DND-41 (cell line): Measurements from ENCODE around the gene MYNN.

Experiments used
- ATAC-seq: fragments of 200-7000 bp; cut with Tn5 transposase; 3 replicates; pipeline ENCODE4 v1.9.1; 2021; ENCODE audit warnings: low read depth; ENCODE audit not compliant: insufficient read depth
- DNase-seq: peaks from one replicate; pipeline ENCODE4 v3.0.0-alpha.2; 2020
- H2AFZ ChIP-seq: 2 replicates; pipeline ENCODE4 v1.6.0; 2012; ENCODE audit warnings: low read depth, low read length
- H3K27ac ChIP-seq: 2 replicates; pipeline ENCODE4 v1.5.1; 2012; ENCODE audit warnings: low read length, inconsistent platforms
- H3K27me3 ChIP-seq: fragments of 200-600 bp; sonication (generic); 2 replicates; pipeline ENCODE4 v1.6.0; 2012; ENCODE audit warnings: low read length, mild to moderate bottlenecking, inconsistent platforms; ENCODE audit not compliant: insufficient read depth, poor library complexity
- H3K36me3 ChIP-seq: 2 replicates; pipeline ENCODE4 v1.5.1; 2012; ENCODE audit warnings: low read length, inconsistent platforms; ENCODE audit not compliant: insufficient read depth
- H3K4me1 ChIP-seq: 2 replicates; pipeline ENCODE4 v1.5.1; 2012; ENCODE audit warnings: mild to moderate bottlenecking, low read length; ENCODE audit not compliant: insufficient read depth
- H3K4me2 ChIP-seq: 2 replicates; pipeline ENCODE4 v1.6.0; 2012; ENCODE audit warnings: mild to moderate bottlenecking, moderate library complexity, low read length, inconsistent platforms; ENCODE audit not compliant: insufficient read depth
- H3K4me3 ChIP-seq, 2 experiments: fragments of 200-600 bp in 1 of 2; shearing (Covaris generic) in 1 of 2; 2 replicates each; pipeline ENCODE4 v1.5.1; 2012 to 2016; ENCODE audit warnings: inconsistent platforms in 2 of 2, low read length in 2 of 2, mild to moderate bottlenecking in 2 of 2, low read depth in 1 of 2, moderate library complexity in 1 of 2
- H3K79me2 ChIP-seq: 2 replicates; pipeline ENCODE4 v1.6.0; 2012; ENCODE audit warnings: low read length, inconsistent platforms; ENCODE audit not compliant: insufficient read depth
- H3K9ac ChIP-seq: 2 replicates; pipeline ENCODE4 v1.6.0; 2012; ENCODE audit warnings: low read depth, mild to moderate bottlenecking, inconsistent platforms, low read length, moderate library complexity
- H3K9me3 ChIP-seq: 2 replicates; pipeline ENCODE4 v1.5.1; 2012; ENCODE audit warnings: low read length, moderate library complexity, mild to moderate bottlenecking, inconsistent platforms; ENCODE audit not compliant: insufficient read depth, severe bottlenecking
- H4K20me1 ChIP-seq: 2 replicates; pipeline ENCODE4 v1.6.0; 2012; ENCODE audit warnings: low read length; ENCODE audit not compliant: insufficient read depth
- EZH2 ChIP-seq: IDR thresholded peaks from 3 replicates; pipeline ENCODE4 v1.6.1; 2012; ENCODE audit warnings: borderline replicate concordance, low read depth, mild to moderate bottlenecking, moderate library complexity, low read length, inconsistent platforms; ENCODE audit not compliant: severe bottlenecking
- TF ChIP-seq, protein P1 (sequence below): IDR thresholded peaks from 2 replicates; pipeline ENCODE4 v1.5.1; 2012; ENCODE audit warnings: borderline replicate concordance, low read length, moderate library complexity, mild to moderate bottlenecking; ENCODE audit not compliant: poor library complexity, severe bottlenecking; ENCODE audit errors: extremely low read depth

The MYNN gene

DNA sequence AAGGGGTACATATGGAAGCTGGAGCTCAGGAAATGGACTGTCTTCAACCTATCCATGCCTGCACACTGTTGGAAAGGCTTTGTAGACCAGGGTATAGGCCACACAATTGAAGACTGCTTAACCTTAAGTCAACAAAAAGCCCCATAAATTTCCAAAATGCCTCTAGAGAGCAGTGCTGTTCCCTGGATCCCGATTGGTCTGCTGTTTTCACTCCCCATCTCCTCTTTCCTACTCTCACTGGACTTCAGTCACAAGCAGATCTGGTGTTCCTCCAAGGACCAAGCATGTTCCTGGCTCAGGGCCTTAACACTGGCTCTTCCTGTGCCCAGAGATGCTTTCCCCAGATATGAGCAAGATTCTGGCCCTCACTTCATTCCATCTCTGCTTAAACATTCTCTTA is 62.3 kb downstream of the MYNN start:
- Histone ChIP-seq H3K4me3 (no peak overlapping the region), H3K4me1 (no peaks in the 10 kb centered on the region), H2AFZ (no peak overlapping the region), H3K9ac (no peak overlapping the region), H3K27ac (no peak overlapping the region), H3K27me3 (peaks cover 11% of the 10 kb centered on the region), H3K4me2 (no peak overlapping the region), H3K9me3 (no peaks in the 10 kb centered on the region), H3K36me3 (no peaks in the 10 kb centered on the region), H3K79me2 (no peaks in the 10 kb centered on the region), H4K20me1 (no peaks in the 10 kb centered on the region)
- ATAC-seq (no peak), DNase-seq (no peak)
- TF ChIP-seq EZH2 = no peak
- TF ChIP-seq, protein P1, sequence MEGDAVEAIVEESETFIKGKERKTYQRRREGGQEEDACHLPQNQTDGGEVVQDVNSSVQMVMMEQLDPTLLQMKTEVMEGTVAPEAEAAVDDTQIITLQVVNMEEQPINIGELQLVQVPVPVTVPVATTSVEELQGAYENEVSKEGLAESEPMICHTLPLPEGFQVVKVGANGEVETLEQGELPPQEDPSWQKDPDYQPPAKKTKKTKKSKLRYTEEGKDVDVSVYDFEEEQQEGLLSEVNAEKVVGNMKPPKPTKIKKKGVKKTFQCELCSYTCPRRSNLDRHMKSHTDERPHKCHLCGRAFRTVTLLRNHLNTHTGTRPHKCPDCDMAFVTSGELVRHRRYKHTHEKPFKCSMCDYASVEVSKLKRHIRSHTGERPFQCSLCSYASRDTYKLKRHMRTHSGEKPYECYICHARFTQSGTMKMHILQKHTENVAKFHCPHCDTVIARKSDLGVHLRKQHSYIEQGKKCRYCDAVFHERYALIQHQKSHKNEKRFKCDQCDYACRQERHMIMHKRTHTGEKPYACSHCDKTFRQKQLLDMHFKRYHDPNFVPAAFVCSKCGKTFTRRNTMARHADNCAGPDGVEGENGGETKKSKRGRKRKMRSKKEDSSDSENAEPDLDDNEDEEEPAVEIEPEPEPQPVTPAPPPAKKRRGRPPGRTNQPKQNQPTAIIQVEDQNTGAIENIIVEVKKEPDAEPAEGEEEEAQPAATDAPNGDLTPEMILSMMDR = no peak

DNA sequence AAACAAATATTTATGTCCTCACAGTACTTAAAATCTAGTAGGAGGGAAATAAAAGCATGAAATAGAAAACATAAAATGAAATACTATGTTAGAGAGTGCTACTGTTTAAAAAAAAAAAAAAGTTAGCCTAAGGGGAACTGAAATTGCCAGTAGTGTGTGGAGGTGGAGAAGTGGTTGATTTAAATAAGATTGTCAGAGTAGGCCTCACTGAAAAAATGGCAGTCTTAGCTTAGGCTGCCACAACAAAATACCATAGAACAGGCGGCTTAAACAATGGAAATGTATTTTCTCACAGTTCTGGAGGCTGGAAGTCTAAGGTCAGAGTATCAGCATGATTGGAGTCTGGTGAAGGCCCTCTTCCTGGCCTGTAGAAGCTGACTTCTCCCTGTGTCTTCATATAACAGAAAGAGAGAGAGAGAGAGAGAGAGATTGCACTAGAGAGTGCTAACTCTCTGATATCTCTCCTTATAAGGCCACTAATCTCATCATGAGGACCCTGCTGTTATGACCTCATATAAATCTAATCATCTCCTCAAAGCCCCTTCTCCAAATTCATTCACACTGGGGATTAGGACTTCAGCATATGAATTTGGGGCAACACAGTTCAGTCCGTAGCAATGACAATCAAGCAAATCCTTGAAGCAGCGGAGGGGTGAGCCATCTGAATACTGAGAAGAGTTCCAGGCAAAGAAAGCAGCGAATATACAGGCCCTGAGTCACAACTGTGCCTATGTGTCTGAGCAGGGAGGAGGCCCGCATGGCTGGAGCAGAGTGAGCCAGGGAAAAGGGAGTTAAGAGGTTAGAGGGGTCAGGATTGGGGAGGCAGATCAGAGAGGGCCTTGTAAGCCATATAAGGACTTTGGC is 63.1 kb downstream of the MYNN start:
- Histone ChIP-seq H3K4me1 (no peaks in the 10 kb centered on the region), H3K9me3 (no peaks in the 10 kb centered on the region), H3K4me2 (no peak overlapping the region), H3K27ac (no peak overlapping the region), H4K20me1 (no peaks in the 10 kb centered on the region), H3K9ac (no peak overlapping the region), H2AFZ (no peak overlapping the region; the same call in 1 of the 2 replicates), H3K36me3 (no peaks in the 10 kb centered on the region), H3K4me3 (no peak overlapping the region), H3K27me3 (peaks cover 11% of the 10 kb centered on the region), H3K79me2 (no peaks in the 10 kb centered on the region)
- no peak for ATAC-seq
- DNase-seq = no peak
- TF ChIP-seq EZH2 = no peak
- TF ChIP-seq, protein P1 = no peak

DNA sequence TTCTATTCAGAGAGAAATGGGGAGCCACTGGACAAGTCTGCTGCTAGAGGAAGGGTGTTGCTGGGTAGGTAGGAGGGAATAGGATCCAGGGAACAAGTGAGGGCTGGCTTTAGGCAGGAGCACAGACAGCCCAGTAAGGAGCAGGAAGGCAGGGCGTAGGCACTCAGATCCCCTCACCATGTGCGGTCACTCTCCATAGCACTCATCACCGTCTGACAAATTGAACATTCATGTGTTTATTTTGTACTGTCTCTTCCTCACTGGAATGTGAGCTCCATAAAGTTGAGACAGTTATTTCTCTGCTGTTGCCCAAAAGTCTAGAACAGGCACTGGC is 63.7 kb downstream of the MYNN start:
- Histone ChIP-seq H3K27me3 (peaks cover 11% of the 10 kb centered on the region), H3K36me3 (no peaks in the 10 kb centered on the region), H4K20me1 (no peaks in the 10 kb centered on the region), H3K27ac (no peak overlapping the region), H2AFZ (no peak overlapping the region; the same call in 1 of the 2 replicates), H3K4me2 (no peak overlapping the region), H3K4me3 (no peak overlapping the region), H3K9ac (no peak overlapping the region), H3K9me3 (no peaks in the 10 kb centered on the region), H3K4me1 (no peaks in the 10 kb centered on the region), H3K79me2 (no peaks in the 10 kb centered on the region)
- ATAC-seq = no peak
- no peak for DNase-seq
- TF ChIP-seq EZH2 = no peak
- TF ChIP-seq, protein P1 = no peak
